GF-D8 (cell line): ENCODE results near the gene AP3D1.

Source experiments
- DNase-seq: peaks from one replicate; lab custom pipeline; 2025; lab: John Stamatoyannopoulos, UW

AP3D1 gene

GRCh38 chr19:2061495-2062388 lies 89.6 kb downstream of the AP3D1 start:
- peak; percentile 96 for DNase-seq

- no peak for DNase-seq
Measured at GRCh38 chr19:2060884-2061494, 90.4 kb downstream of the AP3D1 start.

- DNase-seq: no peak
Measured at GRCh38 chr19:2059422-2060201, 91.8 kb downstream of the AP3D1 start.

GRCh38 chr19:2058570-2059421 lies 92.6 kb downstream of the AP3D1 start:
- no peak for DNase-seq

DNA sequence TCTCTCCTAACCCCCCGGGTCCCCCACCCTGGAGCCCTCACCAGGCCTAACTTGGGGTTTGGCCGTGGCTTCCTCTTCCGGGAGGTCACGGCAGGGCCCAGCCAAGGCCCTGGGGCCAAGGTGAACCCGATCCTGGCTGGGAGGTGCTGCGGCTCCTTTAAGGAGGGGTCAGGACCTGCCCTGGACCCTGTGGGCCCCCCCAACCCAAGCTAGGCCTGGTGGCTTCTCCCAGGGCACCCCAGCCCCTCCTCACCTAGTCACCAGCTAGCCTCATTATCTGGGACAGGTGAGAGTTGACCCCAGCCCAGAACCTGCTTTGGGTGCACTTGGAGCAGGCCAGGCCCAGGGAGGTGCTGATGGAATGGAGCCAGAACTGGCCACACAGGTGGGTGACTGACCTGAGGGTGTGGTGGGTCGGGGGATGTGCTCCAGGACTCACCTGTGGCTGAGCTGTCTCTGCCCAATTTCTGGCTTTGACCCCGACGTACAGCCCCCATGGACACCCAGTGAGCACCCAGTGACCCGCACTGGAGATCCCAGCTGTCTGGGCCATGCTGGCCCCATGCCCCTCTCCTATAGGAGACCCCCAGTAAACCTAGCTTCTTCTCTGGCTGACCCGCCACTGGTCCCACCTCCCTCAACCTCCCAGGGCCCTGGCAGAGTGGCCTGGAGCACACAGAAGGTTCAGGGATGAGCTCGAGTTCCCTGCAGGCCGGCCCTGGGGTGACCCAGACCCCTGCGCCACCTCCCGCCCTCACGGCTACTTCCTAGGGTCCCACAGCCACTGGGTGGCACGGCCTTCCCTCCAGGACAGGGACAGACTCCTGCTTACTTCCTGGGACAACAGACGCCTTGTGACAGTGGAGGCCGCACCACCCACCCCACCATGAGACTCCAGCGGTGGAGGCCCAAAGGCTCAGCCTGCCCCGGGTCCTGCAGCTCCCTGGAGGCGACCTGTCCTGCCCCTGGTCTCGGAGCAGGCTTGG lies 93.6 kb downstream of the AP3D1 start:
- no peak for DNase-seq

- DNase-seq: no peak
Measured at GRCh38 chr19:2056837-2057192, 94.6 kb downstream of the AP3D1 start.

DNA sequence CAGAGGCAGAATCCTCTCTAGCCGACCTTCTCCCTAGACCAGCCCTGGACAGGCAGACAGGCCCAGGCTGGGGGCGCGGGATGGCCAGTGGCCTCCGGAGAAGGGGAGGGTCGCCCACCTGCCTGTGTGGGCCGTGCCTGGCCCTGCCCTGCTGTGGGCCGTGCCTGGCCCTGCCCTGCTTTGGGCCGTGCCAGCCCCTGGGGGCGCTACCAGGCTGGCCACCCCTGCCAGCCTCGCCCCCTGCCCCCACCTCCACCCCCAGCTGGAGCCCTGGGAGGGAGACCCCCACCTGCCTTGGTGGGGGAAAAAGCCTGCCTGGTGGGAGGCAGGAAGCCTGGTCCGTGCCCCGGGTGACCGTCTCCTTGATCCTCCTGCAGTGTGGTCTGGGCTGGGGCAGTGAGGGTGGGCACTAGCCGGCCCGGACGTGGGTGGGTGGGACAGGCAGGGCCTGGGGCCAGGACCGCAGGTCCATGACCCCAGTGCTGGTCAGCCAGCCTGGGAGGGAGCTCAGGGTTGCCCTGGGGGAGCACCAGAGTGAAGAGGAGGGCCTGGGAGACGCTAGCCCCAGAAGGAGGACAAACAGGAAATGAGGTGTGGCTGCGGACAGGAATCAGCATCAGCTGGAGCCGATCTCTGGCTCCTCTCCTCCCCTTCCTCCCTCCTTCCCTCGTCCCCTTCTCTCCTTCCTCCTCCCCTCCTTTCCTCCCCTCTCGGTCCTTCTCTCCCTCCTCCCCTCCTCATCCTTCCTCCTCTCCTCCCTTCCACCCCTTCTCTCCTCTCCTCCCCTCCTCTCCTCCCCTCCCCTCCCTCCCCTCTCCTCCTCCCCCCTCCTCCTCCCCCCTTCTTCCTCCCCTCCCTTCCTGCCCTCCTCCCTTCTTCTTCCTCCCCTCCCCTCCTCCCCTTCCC lies 95.2 kb downstream of the AP3D1 start:
- DNase-seq: no peak

DNA sequence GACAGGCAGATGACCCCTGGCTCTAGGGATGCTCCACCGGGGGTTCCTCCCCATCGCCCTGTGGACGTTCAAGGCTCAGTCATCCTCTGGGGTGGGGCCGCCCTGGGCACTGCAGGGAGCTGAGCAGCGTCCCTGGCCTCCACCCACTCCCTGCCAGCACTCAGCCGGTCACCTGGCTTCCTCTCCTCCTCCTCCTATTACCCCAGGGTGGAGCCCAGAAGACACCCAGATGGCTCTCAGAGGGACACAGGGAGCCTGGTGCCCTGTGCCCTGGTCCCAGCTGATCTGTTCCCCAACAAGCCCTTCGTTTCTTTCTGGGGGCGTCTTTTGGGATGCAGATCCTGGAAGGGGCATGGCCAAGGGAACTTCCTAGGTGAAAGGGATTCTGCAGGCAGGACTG lies 96.6 kb downstream of the AP3D1 start:
- no peak for DNase-seq

DNA sequence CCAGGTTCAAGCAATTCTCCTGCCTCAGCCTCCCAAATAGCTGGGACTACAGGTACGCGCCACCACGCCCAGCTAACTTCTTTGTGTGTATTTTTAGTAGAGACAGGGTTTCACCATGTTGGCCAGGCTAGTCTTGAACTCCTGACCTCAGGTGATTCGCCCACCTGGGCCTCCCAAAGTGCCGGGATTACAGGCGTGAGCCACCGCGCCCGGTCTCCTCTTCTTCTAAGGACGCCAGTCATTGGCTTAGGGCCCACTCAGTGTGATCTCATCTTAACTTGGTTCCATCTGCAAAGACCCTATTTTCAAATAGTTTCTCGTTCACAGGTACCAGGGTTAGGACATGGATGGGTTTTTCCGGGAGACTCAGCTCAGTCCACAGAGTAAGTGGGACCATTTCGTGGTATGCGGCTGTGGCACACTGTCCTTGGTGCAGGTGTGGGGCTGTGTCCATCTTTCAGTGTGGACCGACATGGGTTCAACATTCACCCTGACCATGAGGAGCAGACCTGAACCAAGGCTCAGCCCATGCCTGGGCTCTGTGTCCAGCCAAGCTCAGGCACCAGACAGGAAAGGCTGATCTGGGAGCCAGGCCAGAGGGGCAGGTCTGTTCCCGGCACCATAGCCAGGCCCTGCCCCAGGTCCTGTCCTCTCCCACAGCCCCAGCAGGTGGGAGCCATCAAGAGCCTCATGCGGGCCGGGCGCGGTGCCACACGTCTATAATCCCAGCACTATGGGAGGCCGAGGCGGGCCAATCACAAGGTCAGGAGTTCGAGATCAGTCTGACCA lies 97.6 kb downstream of the AP3D1 start:
- DNase-seq: no peak

GRCh38 chr19:2051773-2052704 lies 99.3 kb downstream of the AP3D1 start:
- no peak for DNase-seq

- peak; percentile 48 for DNase-seq
Measured at GRCh38 chr19:2050991-2051772, 100.2 kb downstream of the AP3D1 start, which contains the start of gene MKNK2. Gene MKNK2, minus strand, starts transcription at chr19:2051244. Its CDS starts 393 bp downstream, at chr19:2050851.
